NCI-H460 (cell line): ENCODE results near the gene PTPRG. TPM values are rescaled to one million over a fixed set of nuclear protein-coding genes. Genes with fewer than 3 reads are reported as not detected.

ENCODE experiments used
- DNase-seq: peaks from one replicate; pipeline ENCODE4 v3.0.0-alpha.2; 2016; ENCODE audit warnings: low read depth; ENCODE audit errors: extremely low read depth
- total RNA-seq: library from RNA; depleted of rRNA; stranded (reverse); fragments of >200 nt; shearing (Covaris generic); gene quantifications from 2 replicates; pipeline ENCODE4 v1.2.3, GENCODE V29; 2014

PTPRG gene
- total RNA-seq, 1 experiment from 2014 or later: 24.9 TPM

DNA sequence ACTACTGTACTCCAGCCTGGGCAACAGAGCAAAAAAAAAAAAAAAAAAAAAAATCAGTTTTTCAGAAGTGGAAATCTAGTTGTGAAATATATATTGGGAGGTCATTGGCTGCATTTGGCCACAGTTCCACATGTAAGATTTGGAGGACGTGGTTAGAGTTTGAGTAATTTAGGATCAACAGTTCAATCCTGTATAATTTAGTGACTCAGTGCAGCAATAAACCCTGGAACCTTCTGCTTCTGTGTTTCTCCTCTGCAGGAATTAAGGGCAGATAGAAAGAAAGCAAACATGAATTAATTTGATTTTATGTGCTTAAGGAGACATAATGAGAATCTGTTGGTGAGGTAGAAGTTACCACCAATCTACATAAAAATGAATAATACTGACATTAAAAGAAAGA is 347.0 kb downstream of the PTPRG start:
- DNase-seq: no peak

DNA sequence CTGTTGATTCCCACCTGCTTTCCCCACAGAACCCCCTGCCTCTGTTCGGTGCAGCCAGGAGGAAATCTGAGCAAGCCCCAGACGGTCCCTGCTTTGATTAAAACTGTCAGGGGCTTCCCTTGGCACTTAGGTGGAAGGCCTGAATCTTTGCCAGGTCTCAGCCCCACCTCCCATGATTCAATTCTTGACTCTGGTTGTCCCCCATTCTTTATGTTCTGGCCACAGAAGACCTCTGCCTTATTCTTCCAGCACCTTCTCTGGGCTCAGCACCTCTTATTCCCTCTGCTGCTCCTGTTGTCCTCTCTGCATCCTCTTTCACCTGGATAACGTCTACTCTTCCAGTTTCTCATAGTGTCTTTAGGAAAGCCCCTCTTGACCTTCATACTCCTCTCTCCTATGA is 349.4 kb downstream of the PTPRG start:
- no peak for DNase-seq

DNA sequence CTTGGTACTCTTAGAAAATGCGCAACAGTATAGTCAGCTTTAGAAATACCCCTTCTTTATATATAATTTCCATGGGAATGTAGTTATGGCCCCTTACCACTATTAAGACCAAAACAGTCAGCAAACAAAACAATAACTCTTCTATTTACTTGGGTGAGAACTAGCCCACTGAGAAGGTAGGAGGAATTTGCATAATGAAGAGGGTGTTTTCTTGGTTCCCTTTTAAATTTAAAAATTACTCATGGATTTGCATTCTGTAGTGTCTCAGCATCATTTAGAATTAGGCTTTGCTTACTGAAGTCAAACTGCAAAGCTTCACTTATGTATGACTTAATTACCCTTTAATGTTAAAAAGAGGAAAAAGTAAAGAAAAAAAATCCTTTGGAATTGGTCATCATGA is 350.8 kb downstream of the PTPRG start:
- no peak for DNase-seq

DNA sequence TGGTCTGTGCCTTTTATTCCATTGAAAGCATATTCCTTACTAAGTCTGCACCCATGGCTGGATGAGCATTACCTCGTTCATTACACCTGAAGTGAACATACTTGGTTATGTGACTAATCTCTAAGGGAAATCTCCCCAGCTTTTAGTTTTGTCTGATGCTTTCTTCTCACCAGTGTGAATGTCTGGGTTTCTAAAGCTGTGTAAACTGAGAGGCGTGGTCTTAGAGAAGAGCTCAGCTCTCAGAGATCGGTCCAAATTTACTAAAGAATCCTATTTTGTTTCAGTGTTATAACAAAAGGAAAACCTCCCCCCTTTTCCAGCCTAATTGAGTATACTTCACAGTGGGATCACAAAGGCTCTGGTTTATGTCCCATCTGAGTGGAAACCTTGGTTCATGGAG is 352.3 kb downstream of the PTPRG start:
- no peak for DNase-seq

DNA sequence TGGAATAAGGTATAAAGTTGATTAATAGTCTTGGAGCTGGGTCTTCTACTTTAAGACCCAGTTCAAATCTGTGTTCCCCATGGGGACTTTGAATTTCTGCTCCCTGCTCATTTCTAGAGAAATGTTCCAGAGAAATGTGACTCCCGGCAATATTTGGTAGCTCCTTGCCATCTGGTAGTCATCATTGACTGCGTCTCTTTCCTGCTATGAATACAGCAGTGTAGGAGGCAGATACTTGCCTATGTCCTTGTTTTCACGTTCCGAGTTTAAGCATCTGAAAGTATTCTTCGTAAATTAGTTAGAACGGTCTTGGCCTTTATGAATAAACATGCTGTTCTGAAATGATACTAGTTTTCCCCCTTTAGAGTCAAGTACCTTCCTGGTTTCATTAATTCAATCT is 352.9 kb downstream of the PTPRG start:
- no peak for DNase-seq

DNA sequence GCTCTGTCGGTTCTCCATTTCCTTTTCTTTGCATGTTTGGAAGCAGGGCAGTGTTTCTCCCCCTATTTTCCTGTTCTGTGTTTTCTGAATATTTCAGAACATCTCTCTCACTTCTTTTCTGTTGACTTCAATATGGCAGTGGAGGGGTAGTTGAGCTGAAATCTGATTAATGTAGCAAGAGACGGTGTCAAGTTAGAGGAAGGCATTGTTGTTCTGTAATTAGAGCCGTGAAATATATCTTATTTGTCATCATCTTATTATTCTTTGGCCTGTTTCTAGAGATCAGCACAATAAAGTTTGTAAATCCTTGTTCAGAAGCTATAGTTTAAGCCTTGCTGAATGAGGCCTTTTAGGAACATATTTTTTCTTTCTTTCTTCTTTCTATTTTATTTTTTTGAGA is 353.9 kb downstream of the PTPRG start:
- DNase-seq: no peak

DNA sequence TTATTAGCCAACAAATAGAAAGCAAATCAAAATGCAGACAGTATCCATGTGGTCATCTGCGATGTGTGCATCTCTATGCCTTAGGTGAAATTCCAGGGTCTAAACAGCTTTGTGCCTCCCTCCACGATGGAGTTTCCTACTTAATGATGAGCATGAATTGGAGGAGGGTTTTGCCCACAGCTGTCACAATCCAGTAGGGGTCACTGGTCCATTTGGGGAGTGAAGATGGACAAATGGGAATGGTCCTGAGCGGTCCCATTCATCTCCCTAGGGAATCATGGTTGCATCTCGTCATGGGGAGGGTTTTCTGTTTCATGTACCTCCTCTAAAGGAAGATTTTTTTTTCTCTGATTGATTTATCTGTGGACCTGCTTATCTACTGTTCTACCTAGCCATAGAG is 358.0 kb downstream of the PTPRG start:
- no peak for DNase-seq

DNA sequence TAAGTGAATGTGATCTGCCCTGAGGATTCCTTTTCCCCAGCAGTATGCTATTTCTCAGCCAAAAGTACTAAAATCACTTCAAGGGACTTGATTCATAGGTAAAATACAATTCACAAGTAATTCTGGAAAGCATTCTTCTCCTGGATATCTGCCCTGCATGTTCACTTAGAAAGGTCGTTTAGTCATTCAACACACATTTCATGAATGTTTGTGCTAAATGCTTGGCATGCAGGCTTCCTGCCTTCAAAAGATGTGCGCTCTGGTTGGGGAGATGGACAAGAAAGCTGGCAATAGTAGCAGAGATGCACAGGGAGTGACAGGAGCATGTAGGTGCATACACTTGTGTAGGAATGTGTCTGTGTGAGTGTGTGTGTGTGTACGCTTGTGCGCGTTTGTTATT is 360.7 kb downstream of the PTPRG start:
- DNase-seq: no peak

DNA sequence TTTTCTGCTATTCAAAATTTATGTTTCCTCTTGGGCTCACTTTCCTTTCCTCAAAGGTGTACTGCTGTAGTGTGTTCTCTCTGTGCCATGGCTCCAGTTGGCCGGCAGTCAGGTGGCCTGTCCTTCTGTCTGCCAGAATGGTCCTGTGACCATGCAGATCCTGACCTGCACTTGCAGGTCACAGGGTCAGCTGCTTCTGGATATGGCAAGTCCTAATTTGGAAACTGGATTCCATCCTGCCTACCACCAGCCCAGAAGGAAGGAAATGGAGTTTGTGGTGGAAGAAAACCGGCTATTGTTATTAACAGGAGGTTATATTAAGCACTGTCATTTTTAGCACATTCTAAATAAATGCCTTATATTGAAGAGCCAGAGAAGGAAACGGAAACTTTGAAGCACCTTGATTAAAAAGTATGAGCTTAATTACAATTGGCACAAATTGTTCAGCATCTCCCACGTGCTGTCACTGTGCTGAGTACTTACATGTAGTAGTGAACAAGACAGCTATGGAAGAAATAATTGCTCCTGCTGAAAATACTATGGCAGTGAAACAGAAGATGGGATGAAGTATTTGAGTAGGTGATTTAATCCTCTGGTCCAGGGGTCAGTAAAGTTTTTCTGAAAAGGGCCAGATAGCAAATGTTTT is 362.8 kb downstream of the PTPRG start:
- no peak for DNase-seq

DNA sequence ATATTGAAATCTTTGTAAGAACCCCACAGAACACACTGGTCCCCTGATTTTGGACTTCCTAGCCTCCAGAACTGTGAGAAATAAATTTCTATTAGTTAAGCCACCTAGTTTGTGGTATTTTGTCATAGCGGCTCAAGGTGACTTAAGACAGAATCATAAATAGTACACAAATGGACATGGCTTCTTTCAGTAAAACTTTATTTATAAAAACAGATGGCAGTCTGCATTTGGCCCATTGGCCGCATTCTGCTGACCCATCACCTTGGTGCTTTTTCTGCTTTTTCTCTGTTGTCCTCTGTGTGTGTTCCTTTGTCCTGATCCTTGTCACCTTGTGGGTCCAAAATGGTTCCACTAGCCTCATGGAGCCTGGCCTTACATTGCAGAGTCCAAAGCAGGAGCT is 363.6 kb downstream of the PTPRG start:
- no peak for DNase-seq

DNA sequence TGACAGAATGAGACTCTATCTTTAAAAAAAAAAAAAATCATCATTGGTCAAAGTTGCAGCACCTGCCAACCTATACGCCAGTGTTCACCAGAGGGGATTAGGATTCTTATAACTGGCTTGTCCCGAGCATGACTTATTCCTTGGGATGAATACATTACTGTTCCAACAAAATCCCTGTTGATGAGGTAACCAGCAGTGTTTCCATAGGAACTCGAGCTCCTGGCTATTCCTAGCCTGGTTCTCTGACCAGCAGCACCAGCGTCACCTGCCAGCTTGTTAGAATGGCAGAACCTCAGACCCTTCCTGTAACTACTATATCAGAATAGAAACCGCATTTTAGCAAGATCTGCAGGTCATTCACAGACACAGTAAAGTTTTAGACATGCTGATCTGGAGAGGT is 364.4 kb downstream of the PTPRG start:
- no peak for DNase-seq

DNA sequence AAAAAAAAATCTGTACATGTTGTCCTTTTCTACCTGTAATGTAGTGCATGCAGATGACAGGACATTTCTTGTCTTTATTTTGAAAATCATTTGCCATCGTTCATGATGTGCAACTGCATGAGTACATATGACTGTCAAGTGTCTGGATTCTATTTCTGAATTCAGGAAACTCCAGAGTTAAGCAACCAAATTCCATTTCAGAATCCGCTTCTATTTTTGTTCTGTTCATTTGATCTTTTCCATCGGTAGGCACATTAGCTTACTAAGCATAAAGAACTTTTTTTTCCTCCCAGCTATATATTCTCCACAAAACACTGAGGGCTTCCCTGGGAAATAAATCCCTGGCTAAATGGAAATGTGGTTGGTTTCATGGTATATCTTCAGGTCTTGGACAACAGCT is 365.6 kb downstream of the PTPRG start:
- DNase-seq: no peak

DNA sequence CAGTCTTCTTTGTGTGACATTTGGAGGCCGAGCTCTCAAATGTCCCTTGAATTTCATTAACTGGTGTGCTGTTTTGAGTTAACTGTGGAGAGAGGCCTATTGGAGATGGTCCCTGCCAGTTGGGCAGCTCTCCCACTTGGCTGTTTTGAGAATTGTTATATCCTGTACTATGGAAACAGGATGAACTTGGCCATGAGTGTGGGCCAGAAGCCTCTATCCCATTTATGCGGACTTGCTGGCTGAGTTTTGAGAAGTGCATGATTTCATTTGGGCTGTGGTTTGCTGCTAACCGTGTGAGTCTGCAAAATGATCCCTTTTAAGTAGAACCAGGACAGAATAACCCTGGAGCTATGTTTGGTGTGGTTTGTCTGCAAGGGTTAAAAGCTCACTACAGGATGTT is 366.0 kb downstream of the PTPRG start:
- no peak for DNase-seq

DNA sequence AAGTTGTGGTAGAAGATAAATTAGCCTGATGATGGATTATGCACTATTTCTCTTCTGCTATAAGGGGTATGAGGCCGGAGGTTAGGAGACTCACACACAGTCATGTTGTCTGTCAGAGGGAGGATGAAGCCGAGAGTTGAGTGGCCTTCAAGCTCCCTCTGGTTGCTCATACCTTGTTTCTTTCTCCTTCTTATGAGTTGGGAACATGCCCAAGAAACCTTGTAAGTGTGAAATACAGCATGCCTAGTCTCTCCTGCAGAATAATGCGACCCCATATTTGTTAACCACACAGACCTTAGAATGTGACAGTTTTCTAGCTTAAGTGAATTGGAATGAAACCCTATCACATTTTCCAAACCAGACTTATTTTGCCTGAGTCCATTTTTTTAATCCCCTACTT is 366.7 kb downstream of the PTPRG start:
- no peak for DNase-seq

DNA sequence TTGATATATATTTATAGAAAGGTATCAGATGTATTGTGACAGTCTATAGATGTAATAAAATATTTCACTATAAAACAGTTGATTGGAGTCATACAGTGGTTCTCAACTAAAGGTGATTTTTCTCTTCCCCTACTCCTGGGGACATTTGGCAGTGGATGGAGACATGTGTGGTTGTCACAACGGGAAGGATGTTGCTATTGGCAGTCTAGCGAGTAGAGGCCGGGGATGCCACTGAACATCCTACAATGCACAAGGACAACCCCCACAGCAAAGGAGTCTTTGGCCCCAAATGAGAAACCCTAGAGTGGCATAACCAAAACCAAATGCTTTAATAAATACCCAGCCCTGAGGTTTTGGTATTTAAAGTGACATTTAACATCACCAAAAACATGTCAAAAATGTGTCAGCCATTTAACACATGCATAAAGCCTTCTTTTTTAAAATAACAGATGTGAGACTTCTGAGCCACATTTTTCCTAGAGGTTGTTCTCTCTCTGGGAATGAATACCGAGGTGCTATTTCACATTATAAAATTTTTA is 367.5 kb downstream of the PTPRG start:
- DNase-seq: no peak

DNA sequence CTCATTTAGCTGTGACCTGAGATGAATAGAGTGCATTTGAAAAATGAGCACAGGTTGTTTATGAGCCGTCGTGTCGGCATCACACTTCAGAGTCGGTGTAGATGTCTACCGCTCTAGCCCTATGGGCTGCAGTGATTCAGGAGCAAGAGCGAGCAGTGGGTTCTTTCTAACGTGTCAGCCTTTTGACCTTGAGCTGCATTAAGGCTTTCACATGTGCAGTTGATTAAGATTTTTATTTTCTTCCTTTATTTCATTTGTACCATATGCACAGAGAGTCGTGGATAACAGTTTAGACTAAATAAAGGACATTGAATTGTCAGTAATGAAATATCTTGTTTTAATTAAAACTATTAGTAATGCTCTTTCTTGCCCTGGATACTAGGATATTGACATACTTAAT is 368.2 kb downstream of the PTPRG start:
- no peak for DNase-seq

DNA sequence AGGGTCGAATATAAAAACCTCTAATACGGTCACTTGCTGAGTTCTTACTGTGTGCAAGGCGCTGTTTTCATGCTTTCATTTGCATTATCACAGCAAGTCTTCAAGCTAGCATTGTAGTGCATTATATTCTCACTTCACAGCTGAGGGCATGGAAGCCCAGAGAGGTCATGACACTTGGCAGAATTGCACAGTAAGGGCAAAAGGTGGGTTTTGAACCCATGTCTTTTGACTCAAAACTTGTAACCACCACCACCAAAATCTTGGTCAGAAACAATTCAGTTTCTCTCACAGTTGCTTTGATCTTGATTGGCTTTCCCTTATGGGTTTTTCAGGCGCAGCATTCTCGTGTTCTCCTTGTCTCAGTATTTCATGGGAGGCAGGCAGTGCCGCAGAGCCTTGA is 371.1 kb downstream of the PTPRG start:
- no peak for DNase-seq

DNA sequence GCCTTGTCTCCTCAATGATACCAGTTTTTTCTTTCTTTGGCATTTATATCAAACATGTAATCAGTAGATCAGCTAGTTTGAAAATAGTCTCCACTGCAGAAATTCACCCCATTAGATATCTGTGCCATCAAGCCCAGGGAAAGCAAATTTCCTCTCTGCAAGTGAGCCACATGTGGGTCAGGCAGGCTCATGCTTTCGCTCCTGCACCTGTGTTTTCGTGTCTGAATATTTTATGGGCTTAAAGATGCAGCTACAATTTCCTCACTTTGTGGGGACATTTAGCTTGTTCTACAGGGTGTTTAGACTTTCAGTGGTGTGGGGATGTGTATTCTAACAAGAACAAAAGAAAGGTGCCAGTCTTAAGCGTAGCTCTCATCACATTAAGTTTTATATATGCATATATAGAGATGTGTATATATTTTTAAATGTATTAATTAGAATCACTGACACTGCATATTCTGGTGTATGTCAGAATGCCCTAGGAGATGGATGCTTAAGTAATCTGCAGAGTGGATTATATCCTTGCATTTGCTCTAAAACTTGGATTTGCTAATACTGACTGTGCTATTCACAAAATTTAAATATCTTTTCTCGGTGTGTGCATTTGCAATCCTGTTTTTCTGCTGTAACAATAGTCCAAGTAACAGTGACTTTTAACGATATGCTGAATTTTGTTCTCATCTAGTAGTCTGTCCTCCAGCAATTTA is 372.6 kb downstream of the PTPRG start:
- DNase-seq: no peak

DNA sequence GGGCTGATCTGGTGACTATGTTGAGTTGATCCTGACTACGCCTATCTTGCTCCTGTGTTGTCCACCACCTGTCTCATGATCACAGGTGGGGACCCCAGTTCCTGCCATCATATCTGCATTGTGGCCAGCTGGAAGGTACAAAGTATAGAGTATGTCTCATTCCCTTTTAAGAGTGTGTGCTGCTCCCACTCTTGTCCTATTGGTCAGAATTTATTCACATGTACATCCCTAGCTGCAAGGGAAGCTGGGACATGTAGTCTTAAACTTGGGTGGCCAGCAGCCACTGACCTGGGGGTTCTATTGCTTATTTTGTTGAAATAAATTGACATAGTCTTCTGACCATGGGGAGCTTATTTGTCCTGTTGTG is 373.1 kb downstream of the PTPRG start:
- no peak for DNase-seq

DNA sequence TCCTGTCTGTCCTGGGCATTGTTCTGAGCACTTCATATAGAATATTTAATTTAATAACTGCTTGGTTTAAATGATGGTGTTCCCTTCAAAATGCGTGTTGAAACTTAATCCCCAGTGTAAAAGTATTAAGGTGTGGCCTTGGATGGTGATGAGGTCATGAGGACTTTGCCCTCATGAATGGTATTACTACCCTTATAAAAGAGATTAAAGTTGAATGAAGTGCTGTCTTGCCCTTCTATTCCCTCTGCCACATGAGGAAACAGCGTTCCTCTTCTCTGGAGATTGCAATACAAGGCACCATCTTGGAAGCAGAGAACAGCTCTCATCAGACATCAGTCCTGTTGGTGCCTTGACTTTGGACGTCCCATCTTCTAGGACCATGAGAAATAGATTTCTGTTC is 374.4 kb downstream of the PTPRG start:
- DNase-seq: no peak

DNA sequence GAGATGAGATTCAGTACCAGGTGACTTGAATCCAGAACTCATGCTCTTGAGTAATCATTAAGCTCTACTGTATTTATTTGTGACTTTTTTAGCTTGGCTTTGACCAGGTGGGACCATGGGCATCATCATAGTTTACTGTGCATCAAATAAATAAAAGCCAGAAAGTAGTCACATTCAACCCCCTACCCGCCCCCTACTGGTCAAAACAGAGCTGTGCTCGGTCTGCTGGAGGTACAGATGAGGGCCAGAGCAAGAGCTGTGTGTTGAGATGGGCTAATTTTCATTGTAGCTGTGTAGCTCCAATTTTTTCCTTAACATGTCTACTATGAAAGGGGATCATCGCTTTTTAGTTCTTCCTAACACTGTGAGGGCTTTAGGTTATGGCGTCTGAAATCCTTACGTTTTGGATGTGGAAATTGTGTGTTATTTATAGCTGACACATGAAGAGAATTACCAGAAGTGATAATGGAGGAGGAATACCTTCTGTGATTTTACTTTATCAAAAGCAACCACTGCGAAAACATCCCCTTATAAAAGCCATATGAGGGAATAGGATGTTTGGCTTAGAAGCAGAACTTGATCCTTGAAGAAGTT is 375.1 kb downstream of the PTPRG start:
- DNase-seq: no peak

DNA sequence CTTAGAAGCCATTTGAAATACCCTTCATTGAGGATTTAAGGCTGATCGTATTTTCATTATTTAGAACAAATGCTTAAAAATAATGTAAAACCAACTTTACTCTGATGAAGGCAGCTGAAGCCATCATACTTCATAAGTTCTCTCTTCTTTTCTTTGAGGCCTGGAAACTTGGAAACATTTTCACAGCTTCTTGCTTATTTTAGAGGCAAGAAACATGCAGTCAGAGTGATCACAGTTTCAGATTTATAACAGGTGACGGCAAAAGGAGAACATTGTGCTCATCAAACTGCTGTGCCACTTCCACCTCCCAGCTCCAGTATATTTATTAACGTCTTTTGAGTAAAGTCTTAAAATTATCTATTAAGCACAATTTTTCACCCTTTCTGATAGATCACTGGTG is 376.1 kb downstream of the PTPRG start:
- no peak for DNase-seq
